GM12878 (cell line): Measurements from ENCODE around the gene DMD. TPM values are rescaled to one million over a fixed set of nuclear protein-coding genes. Genes with fewer than 3 reads are reported as not detected.

Experiments used
- BACH1 ChIP-seq: fragments of 450-650 bp; IDR thresholded peaks from 2 replicates; pipeline ENCODE4 v1.6.1; 2017; ENCODE audit warnings: mild to moderate bottlenecking, borderline replicate concordance
- FOS ChIP-seq: IDR thresholded peaks from 3 replicates; pipeline ENCODE4 v1.6.1; 2011; ENCODE audit warnings: borderline replicate concordance; ENCODE audit not compliant: insufficient read length; ENCODE audit errors: extremely low read depth
- FOXK2 ChIP-seq: fragments of 450-650 bp; IDR thresholded peaks from 2 replicates; pipeline ENCODE4 v1.6.1; 2017; ENCODE audit warnings: mild to moderate bottlenecking, moderate library complexity
- SPI1 ChIP-seq: IDR thresholded peaks from 2 replicates; pipeline ENCODE4 v1.6.1; 2011; ENCODE audit warnings: low read depth, mild to moderate bottlenecking, low read length, moderate library complexity, borderline replicate concordance; ENCODE audit not compliant: insufficient read depth
- TAF1 ChIP-seq: IDR thresholded peaks from 2 replicates; pipeline ENCODE4 v1.6.1; 2011; ENCODE audit warnings: mild to moderate bottlenecking, low read depth, low read length, borderline replicate concordance
- TBL1XR1 ChIP-seq: IDR thresholded peaks from 2 replicates; pipeline ENCODE4 v1.6.1; 2012; ENCODE audit warnings: low read depth, low read length, improper control_type of control experiment
- ZNF384 ChIP-seq: IDR thresholded peaks from 2 replicates; pipeline ENCODE4 v1.6.1; 2012; ENCODE audit warnings: low read depth, mild to moderate bottlenecking, low read length, improper control_type of control experiment, borderline replicate concordance
- polyA plus RNA-seq, 11 experiments: library from polyadenylated mRNA; depleted of rRNA in 4 of 11; unstranded in 6 of 11; stranded (reverse) in 5 of 11; fragments of >200 nt; fragmentation: Nextera tagmentation in 4 of 11; fragmentation: Illumina TruSeq in 1 of 11; extraction: Ambion mirVana in 4 of 11; extraction: Trizol in 1 of 11; gene quantifications; 1 replicate in 1 of 11; 2 replicates in 10 of 11; pipeline versions ENCODE4 v1.2.1 to v1.2.3, GENCODE V29; 2011 to 2016; ENCODE audit warnings: inconsistent platforms in 2 of 11, missing spikeins in 2 of 11, low read depth in 1 of 11
- total RNA-seq, 4 experiments: library from RNA; depleted of rRNA in 3 of 4; stranded (reverse); fragments of >200 nt in 3 of 4; fragmentation: Illumina TruSeq in 1 of 4; extraction: Trizol in 1 of 4; gene quantifications; 2 replicates each; pipeline versions ENCODE4 v1.2.1 to v1.2.3, GENCODE V29; 2013 to 2021
- TF ChIP-seq, protein P1 (sequence below): IDR thresholded peaks from 2 replicates; pipeline ENCODE4 v1.6.1; 2012; ENCODE audit warnings: low read length, inconsistent platforms
- TF ChIP-seq, protein P2 (sequence below): fragments of 450-650 bp; IDR thresholded peaks from 2 replicates; pipeline ENCODE4 v1.6.1; 2017; ENCODE audit warnings: mild to moderate bottlenecking, moderate library complexity

The DMD gene
- total and polyA plus RNA-seq, 10 of the 15 experiments (the other 5 are each of a cell fraction or from before 2014, with no cell fraction given) = 1.4 to 24.3 (median 4.3) TPM

DNA sequence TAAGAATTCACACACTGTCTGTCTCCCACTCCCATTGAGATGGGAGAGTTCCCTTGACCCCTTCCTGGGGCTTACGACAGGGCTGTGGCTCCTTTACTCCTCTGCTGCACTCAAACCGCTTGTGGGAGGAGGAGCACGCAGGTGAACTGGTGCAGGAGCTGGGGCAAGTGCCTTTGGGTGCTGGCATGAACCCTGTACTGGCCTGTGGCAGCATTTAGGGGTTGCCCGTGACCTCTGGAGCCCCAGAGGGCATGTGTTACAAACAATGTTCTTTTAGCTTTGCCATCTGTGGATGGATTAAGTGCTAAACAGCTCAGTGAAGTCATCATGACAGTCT lies 2117.7 kb downstream of the DMD start (continued):
- TF ChIP-seq ZNF384 (no peak), FOXK2 (no peak), TBL1XR1 (no peak), BACH1 (no peak), TAF1 (no peak), FOS (no peak), SPI1 (no peak)
- TF ChIP-seq, protein P1, sequence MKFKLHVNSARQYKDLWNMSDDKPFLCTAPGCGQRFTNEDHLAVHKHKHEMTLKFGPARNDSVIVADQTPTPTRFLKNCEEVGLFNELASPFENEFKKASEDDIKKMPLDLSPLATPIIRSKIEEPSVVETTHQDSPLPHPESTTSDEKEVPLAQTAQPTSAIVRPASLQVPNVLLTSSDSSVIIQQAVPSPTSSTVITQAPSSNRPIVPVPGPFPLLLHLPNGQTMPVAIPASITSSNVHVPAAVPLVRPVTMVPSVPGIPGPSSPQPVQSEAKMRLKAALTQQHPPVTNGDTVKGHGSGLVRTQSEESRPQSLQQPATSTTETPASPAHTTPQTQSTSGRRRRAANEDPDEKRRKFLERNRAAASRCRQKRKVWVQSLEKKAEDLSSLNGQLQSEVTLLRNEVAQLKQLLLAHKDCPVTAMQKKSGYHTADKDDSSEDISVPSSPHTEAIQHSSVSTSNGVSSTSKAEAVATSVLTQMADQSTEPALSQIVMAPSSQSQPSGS = no peak
- TF ChIP-seq, protein P2, sequence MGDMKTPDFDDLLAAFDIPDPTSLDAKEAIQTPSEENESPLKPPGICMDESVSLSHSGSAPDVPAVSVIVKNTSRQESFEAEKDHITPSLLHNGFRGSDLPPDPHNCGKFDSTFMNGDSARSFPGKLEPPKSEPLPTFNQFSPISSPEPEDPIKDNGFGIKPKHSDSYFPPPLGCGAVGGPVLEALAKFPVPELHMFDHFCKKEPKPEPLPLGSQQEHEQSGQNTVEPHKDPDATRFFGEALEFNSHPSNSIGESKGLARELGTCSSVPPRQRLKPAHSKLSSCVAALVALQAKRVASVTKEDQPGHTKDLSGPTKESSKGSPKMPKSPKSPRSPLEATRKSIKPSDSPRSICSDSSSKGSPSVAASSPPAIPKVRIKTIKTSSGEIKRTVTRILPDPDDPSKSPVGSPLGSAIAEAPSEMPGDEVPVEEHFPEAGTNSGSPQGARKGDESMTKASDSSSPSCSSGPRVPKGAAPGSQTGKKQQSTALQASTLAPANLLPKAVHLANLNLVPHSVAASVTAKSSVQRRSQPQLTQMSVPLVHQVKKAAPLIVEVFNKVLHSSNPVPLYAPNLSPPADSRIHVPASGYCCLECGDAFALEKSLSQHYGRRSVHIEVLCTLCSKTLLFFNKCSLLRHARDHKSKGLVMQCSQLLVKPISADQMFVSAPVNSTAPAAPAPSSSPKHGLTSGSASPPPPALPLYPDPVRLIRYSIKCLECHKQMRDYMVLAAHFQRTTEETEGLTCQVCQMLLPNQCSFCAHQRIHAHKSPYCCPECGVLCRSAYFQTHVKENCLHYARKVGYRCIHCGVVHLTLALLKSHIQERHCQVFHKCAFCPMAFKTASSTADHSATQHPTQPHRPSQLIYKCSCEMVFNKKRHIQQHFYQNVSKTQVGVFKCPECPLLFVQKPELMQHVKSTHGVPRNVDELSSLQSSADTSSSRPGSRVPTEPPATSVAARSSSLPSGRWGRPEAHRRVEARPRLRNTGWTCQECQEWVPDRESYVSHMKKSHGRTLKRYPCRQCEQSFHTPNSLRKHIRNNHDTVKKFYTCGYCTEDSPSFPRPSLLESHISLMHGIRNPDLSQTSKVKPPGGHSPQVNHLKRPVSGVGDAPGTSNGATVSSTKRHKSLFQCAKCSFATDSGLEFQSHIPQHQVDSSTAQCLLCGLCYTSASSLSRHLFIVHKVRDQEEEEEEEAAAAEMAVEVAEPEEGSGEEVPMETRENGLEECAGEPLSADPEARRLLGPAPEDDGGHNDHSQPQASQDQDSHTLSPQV = 0 out of 2 replicates have a peak, but pooled peaks have one; percentile 24
